NK-92 (cell line): ENCODE results near the gene PLEKHA7.
"Not testable (repeated sequence)": the region's sequence is repeated elsewhere in the genome, so short reads cannot be mapped to it uniquely, and the experiment has no call there.

Source experiments
- DNase-seq: peaks from one replicate; lab custom pipeline; 2025; ENCODE audit not compliant: unreplicated experiment; lab: John Stamatoyannopoulos, UW

The PLEKHA7 gene

DNA sequence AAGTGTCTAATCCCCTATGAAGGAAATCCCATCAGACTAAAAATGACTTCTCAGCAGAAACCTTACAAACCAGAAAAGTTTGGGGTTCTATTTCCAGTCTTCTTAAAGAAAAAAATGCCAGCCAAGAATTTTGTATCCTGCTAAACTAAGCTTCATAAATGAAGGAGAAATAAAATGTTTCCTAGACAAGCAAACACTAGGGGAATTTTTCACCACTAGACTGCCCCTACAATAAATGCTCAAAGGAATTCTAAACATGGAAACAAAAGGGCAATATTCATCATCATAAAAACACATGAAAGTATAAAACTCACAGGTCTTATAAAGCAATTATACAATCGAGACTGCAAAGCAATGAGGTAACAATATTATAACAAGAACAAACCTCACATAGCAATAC lies 124.3 kb downstream of the PLEKHA7 start:
- no peak for DNase-seq

DNA sequence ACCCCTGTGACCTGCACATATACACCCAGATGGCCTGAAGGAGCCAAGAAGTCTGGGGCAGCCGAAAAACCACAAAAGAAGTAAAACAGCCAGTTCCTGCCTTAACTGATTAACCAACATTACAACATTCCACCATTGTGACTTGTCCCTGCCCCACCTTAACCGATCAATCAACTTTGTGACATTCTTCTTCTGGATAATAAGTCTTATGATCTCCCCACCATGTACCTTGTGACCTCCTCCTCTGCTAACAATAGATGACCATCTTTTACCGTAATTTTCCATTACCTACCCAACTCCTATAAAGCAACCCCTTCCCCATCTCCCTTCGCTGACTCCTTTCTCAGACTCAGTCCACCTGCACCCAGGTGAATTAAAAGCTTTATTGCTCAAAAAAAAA lies 125.2 kb downstream of the PLEKHA7 start:
- DNase-seq = not testable (repeated sequence)

DNA sequence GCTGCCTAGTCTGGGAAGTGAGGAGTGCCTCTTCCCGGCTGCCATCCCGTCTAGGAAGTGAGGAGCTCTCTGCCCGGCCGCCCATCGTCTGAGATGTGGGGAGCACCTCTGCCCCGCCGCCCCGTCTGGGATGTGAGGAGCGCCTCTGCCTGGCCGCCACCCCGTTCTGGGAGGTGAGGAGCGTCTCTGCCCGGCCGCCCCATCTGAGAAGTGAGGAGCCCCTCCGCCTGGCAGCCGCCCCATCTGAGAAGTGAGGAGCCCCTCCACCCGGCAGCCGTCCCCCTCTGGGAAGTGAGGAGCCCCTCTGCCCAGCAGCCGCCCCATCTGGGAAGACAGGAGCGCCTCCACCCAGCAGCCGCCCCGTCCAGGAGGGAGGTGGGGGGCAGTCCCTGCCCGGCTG lies 126.3 kb downstream of the PLEKHA7 start:
- not testable (repeated sequence) for DNase-seq

DNA sequence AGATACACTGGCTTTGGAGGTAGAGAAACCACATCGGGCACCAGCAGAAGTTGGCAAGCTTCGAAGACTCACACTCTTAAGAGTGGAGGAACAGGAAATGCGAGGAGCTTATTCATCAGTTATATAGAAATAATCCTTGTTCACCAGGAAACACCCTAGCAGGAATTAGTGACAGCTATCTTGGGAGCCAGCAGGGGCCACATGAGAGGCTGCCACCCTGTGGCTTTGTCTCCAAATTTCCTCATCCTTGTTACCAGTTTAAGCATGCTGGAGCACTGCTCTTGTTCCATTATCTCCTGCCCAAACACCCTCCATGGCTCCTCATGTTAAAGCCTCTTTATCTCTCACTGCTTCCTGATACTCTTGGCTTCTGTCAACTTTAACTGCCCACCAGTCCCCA lies 131.0 kb downstream of the PLEKHA7 start:
- DNase-seq = no peak

DNA sequence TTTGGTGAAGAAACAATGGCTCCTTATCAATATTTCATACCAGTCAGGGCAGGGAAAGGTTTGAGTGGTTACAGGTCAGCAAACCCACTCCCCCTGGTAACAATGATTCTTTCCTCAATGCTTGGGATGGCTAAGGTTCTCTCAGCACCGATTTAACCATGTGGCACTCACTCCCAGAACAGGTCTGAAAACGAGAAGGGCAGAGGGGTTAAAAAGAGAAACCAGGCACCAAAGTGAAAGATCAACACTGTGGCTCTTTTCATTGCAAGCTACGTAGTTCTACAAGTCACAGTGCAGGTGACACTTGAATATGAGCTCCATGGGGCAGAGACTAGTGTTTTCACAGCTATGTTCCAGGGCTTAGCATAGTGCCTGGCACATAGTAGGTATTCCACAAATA lies 132.4 kb downstream of the PLEKHA7 start:
- DNase-seq = no peak

DNA sequence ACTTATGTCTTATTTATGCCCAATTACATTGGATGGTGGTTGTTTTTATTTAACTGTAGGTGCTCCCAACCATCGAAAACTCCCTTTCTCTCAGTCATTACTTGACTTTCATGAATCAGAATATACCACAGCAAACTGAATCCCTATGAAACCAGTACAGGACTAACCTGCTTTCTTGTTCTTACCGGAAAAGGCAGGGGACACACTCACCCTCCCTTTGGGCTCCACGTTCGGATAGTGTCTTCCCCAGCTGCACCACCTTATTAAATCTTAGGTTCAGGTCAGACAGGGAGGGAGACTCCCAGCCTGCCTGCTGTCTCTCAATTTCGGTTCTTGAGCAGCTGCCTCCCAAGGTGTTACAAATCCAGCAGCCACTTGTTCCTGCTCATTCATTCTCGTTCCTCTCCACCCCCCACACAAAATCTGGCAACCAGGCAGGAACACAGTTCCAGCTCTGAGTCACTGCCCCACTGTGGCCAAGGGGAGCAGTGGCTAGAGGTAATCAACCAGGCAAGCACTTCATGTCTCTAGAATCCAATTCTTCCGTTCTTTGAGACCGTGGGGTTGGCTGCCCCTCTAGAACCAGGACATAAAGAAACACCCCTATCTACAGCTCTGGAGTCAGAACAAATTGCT lies 133.0 kb downstream of the PLEKHA7 start:
- DNase-seq = no peak

DNA sequence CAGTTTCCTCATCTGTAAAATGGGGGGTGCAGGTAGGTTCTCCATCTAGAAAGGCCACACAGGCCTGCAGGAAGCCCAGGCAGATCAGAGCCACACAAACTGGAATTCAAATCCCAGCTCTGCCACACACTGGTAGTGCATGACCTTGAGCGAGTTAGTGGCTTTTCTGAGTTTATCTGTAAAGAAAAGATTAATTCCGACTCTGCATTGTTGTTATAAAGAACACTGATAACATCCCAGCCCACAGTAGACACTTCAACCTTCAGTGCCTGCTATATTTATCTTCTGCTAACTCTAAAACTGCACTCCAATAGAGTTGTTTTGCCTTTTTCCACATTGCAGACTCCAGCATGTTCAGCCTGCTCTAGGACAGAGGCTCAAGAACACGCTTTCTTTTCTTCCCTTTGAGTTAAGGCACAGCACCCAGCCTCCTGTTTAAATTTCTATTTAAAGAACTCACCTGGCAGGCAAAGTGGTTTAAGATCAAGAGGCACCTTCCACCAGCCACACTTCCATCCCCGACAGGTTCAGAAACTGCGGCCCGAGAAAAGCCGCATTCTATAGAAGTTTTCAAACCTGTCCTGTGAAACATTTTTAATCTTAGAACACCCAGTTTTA lies 133.9 kb downstream of the PLEKHA7 start:
- DNase-seq = no peak

DNA sequence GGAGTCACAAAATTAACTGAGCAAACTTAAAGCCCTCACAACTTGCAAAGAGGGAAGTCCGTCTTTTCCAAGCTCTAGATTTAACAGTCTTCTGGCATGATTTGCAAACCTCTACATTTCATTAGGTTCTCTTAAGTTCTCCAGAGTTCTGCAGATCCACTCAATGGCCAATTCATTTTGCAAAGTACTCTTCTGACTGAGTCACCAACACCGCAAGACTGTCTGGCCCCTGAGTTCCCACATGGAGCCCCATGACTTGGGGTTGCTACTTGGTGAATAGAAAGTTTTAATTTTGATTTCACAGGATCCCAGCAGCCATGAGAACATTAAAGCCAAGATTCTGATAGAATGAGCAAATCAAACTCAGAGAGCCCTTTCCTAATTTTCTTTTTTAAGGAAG lies 134.5 kb downstream of the PLEKHA7 start:
- no peak for DNase-seq

DNA sequence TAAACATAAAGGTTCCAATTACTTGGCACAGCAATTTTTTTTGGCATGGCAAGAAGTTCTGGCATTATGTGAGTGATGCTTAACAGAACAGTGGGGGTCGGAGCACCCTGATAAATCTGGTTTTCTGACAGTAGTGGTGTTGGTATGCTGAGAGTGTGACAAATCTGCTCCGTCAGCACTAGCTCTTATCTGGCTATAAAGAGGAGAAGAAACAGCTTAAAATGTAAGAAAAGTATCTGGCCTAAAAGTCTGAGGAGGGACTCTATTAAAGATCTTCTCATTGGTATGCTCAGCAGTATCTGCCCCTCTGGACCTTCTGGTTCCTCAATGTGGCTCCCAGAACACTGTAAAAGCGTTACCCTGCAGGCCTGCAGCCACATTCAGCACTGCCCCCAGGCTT lies 137.4 kb downstream of the PLEKHA7 start:
- DNase-seq = no peak

DNA sequence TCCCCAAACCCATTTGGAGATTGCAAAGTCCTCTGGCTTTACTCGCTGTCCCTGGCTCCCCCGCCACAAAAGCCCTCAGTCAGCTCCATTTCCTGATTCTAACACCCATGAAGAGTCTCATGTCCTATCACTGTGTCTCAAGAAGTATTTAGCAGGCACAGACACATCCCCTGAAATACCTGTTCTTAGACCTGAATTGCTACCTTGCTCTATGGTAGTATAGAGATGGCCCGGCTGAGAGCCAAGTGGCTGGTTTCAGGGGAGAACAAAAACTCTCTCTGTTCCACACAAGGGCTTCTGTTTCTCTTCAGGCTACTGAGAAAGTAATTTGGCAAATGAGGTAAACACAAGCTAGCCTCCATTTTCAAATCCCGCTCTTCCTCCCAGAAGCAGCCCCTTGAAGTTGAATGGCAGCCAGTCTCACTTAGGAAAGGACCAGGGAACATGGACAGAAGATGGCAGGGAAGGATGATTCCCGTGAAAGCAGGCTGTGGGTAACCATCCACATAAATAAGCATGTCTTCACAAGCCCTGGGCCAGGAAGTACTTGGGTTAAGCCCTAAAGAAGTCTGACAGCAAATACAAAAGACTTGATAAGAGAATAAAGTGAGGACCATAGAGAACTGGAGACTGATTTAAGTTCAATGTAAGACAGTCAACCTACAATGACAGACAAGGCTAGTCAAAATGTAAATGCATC lies 138.0 kb downstream of the PLEKHA7 start:
- no peak for DNase-seq

DNA sequence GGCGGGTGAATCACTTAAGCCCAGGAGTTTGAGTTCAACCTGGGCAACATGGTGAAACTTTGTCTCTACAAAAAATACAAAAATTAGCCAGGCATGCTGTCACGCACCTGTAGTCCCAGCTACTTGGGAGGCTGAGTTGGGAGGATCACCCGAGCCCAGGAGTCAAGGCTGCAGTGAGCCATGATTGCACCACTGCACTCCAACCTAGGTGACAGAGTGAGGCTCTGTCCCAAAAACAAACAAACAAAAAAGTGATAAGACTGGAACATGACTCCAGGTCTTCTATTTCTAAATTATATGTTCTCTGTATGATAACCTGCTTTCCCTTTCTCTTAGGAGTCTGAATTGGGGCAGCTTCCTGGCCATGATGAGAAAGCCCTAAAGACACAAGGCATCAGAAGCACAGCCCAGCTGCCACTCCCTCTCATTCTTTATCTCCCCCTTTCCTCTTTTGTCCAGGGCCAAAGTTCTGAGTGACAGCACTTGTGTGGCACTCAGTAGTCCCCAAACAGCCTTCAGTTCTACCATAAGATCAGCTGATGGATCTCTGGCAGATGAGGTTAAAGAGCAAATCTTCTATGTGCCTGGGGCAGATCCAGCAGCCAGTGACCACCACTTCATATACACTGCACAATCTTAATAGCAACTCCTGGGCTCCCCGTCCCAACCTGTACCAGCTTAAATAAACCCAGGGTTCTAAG lies 139.8 kb downstream of the PLEKHA7 start:
- no peak for DNase-seq

DNA sequence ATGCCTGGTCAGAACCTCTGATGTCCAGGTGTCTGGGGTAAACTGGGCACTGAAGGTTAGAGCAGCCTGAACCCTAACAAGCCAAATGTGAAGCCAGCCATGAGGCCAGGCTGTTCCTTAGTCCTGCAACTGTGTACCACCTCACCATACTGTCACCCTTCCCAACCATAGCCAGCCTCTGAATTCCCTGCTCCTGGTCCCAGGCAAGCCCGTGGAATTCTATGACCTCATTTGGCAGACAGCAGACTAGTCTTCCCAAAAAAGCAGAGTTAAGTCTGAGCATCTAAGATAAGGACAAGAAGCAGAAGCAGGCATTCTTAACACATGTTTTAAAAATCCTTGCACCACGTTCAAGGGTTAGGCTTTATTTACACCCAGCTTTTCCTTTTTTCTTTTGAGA lies 140.9 kb downstream of the PLEKHA7 start:
- no peak for DNase-seq

DNA sequence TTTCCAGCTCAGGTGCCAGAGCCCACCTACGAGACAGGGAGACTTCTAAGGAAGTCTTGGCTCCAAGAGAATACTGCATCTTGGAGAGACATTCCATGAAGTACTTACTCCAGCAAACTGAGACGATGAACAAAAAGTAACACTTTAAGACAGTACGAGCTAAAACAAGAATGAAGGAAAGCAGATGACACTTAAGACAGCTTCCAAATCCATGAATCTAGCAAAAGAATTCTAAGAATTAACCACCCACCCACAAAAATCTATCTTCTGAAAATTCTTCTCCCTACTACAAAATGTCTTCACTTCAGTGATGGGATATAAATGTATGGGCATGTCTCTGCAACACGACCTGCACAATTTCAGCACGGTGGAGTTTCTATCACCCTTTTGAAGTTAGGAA lies 142.8 kb downstream of the PLEKHA7 start:
- DNase-seq = no peak

DNA sequence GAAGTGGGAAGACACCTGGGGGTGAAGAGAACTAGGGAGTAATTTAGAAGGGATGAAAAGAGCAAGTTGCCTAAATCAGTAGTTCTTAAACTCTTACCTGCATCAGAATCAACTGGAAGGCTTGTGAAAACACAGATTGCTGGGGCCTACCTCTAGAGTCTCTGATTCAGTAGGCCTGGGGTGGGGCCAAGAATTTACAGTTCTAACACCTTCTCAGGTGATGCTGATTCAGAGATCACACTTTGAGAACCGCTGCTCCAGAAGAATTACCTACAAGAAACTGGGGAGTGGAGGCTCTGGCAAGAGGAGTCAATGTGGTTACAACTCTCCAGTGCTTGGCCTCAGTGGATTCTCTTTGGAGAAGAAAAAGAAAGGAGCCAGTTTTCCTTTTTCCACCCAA lies 147.1 kb downstream of the PLEKHA7 start:
- no peak for DNase-seq

DNA sequence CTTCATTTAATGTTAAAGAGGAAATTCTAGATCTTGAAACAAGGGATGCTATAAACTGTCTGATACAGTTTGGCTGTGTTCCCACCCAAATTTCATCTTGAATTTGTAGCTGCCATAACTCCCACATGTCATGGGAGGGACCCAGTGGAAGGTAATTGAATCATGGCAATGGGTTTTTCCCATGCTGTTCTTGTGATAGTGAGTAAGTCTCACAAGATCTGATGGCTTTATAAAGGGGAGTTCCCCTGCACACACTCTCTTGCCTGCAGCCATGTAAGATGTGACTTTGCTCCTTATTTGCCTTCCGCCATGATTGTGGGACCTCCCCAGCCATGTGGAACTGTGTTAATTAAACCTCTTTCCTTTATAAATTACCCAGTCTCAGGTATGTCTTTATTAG lies 149.8 kb downstream of the PLEKHA7 start:
- DNase-seq = not testable (repeated sequence)

DNA sequence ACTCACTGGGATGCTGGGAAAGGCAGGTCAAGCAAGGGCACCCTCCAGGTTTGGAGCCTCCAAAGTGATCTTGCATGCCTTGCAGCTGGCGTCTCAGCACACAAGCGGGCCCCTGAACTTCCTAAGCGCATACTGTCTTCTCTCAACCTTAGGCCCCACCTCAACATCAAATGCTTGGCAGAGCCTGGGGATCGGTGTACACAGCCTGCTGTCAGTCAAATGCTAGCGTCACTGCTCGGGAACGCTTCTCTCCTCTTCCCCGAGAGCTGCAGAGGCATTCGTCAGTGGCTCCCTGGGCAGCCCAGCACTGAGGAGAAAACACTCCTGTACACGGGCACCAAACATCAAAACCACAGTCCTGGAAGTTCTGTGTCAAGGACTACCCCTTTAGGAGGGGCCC lies 150.8 kb downstream of the PLEKHA7 start:
- no peak for DNase-seq

DNA sequence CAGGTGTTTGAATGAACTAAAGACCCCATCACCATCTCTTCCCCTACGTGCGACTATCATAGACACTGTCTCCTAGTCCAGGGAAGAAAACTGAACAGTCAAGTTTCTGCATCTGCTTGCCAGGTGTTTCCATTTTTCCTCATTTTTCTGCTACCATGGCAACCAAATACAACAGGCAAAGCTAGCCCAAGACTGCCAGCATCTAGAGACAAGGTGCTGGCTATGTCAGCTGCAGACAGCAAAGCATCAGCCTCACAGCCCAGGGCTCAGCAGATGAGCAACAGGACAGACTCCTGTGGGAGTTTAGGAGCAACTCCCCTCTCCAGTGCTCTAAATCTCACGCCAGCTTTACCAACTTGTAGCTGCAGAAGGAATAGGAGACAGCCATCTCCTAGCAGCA lies 151.5 kb downstream of the PLEKHA7 start:
- DNase-seq = no peak

DNA sequence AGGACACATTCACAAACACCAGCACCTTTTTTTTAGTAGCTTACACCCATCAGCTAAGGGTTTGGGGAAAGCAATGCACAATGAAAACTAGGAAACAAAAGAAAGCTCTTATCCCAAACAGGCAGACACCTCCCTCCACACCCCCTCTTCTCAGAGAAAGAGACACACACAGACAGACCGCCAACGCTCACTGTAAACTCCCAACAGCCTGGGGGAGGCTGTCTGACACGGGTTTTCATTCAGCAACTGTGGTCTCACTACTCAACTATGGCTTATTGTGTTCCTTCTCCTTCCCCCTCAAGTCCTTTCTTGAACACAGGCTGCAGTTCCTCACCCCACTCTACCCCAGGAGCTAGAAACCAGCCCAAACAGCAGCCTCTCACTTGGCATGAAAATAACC lies 152.4 kb downstream of the PLEKHA7 start:
- no peak for DNase-seq

DNA sequence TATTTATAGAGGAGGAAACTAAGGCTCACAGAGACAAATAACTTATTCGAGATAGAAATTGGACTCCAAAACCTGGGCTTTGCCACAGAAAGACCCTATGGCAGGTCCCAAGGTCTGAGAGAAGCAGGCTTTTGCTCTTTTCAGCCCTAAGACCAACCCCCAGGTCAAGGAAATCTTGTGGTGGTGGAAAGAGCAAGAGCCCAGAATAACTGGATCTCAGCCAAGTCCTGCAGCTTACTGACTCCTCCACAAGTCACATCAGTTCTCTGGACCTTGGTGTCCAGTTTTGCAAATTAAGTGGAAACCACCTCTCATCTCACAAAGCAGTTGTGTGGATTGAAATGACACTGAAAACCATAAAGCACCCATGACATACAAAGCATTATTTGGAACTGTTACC lies 153.6 kb downstream of the PLEKHA7 start:
- DNase-seq = no peak

DNA sequence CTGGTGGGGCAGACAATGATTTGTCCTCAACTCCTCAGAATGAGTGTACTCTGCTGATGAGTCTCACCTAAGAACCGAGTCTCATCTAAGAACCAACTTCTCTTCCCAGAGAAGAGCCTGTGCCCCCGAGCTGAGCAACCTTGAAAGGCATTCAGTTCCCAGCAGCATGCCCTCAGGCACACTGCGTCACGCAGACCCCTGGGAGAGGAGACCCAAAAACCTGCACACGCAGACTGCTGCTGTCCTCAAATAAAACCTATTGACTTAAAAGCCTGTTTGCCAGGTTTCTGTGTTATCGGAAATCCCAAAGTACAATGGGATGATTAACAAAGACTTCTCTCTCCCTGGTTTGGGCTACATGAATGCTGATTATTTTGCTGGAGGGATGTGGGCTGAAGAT lies 154.6 kb downstream of the PLEKHA7 start:
- no peak for DNase-seq

DNA sequence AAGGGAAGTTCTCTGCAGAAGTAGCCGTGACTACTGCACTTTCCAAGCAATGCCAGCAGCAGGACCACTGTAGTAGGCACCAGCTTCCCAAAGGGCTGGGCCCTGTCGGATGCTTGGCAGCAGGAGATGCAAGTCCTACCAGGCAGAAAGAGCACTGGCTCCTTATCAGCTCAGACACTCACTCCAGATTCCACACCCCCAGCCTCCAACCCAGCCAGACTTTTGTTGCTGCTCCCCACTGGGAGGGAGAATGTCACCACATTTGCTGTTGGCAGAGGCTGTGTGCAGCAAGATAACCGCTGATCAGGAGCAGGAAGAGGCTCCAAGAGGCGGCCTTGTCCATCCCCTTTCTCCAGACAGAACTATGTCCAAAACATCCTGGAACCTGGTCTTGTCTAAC lies 157.0 kb downstream of the PLEKHA7 start:
- DNase-seq = no peak

DNA sequence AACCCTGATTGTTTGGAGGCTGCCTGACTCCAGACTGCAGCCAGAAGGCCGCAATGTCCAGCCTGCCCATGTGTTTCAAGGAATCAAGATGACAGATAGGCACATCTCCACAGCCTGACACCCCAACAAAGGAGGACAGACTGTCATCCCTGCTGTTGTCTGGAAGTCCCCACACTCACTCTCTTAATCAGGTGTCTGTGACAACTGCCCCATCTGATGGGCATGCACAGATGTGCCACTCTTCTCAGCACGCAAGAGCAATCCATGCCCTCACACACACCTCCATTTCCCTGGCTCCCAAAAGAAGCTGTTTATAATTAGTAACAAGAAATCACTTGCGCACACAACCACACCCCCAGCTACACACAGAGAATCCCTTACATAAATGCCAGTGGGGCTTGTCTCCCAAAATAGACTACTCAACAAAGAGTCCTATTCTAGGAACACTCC lies 158.2 kb downstream of the PLEKHA7 start:
- DNase-seq = no peak
